GM12878 (cell line): ENCODE measurements around the gene OAF. TPM values are rescaled to one million over a fixed set of nuclear protein-coding genes. Genes with fewer than 3 reads are reported as not detected.

Experiments used
- ATAC-seq: fragments of 200-7000 bp; cut with Tn5 transposase; 3 replicates; pipeline ENCODE4 v1.9.1; 2020; ENCODE audit warnings: mild to moderate bottlenecking, moderate library complexity
- BruUV-seq: library from RNA; stranded (reverse); fragments of 400-500 nt; replicated peaks from 2 replicates; lab custom pipeline; 2021; lab: Mats Ljungman, UMichigan
- CTCF ChIA-PET: fragments of 300-600 bp; sonication (Branson Sonifier 250); formaldehyde crosslinking; extraction: SDS; loops from one replicate; lab custom pipeline; 2021; ENCODE audit warnings: inconsistent platforms; lab: Yijun Ruan, JAX
- POLR2A ChIA-PET: fragments of 350-600 bp; formaldehyde crosslinking; extraction: SDS; loops from one replicate; lab custom pipeline; 2021; ENCODE audit warnings: inconsistent platforms; lab: Charles Lee
- RAD21 ChIA-PET: fragments of 300-600 bp; sonication (Branson Sonifier 250); formaldehyde crosslinking; loops from one replicate; lab custom pipeline; 2023; ENCODE audit warnings: antibody characterized with exemption; ENCODE audit not compliant: unreplicated experiment; lab: Charles Lee
- SMC1A ChIA-PET: fragments of 300-600 bp; sonication (Branson Sonifier 250); formaldehyde crosslinking; loops from one replicate; lab custom pipeline; 2023; ENCODE audit not compliant: unreplicated experiment, uncharacterized antibody; lab: Charles Lee
- DNase-seq: peaks from one replicate; pipeline ENCODE4 v3.0.0-alpha.2; 2011; ENCODE audit warnings: low read depth, low spot score
- FAIRE-seq: peaks from 3 replicates; lab custom pipeline; 2011; peaks lifted over from hg19 to GRCh38; lab: Jason Lieb, UNC
- H2AFZ ChIP-seq: 2 replicates; pipeline ENCODE4 v1.6.0; 2011; ENCODE audit warnings: low read depth, low read length, control low read depth; ENCODE audit not compliant: control insufficient read depth
- H3K27ac ChIP-seq: 2 replicates; pipeline ENCODE4 v1.5.1; 2011; ENCODE audit warnings: control low read depth; ENCODE audit not compliant: control insufficient read depth, insufficient read depth
- H3K27me3 ChIP-seq, 2 experiments: replicated peaks in 1 of 2; 2 replicates each; pipeline versions ENCODE4 v1.6.0 to v1.6.1; 2011; ENCODE audit warnings: low read length in 1 of 2; ENCODE audit not compliant: control insufficient read depth in 2 of 2, insufficient read depth in 2 of 2
- H3K36me3 ChIP-seq, 2 experiments: 2 replicates each; pipeline ENCODE4 v1.5.1; 2011; ENCODE audit warnings: low read length in 1 of 2; ENCODE audit not compliant: control insufficient read depth in 2 of 2, insufficient read depth in 2 of 2
- H3K4me1 ChIP-seq: 2 replicates; pipeline ENCODE4 v1.6.1; 2011; ENCODE audit warnings: mild to moderate bottlenecking, low read length, moderate library complexity, mixed read lengths; ENCODE audit not compliant: control insufficient read depth, insufficient read depth
- H3K4me2 ChIP-seq: 2 replicates; pipeline ENCODE4 v1.6.0; 2011; ENCODE audit warnings: control low read depth; ENCODE audit not compliant: control insufficient read depth, insufficient read depth
- H3K4me3 ChIP-seq: fragments of 200-600 bp; sonication (generic); 2 replicates; pipeline ENCODE4 v1.5.1; 2016
- H3K79me2 ChIP-seq: 2 replicates; pipeline ENCODE4 v1.6.0; 2011; ENCODE audit warnings: low read length; ENCODE audit not compliant: control insufficient read depth, insufficient read depth
- H3K9ac ChIP-seq: 2 replicates; pipeline ENCODE4 v1.8.0; 2011; ENCODE audit warnings: low read length, control low read depth, mixed read lengths; ENCODE audit not compliant: control insufficient read depth, insufficient read depth
- H3K9me3 ChIP-seq: replicated peaks from 3 replicates; pipeline ENCODE4 v1.5.1; 2011; ENCODE audit warnings: mild to moderate bottlenecking, low read length; ENCODE audit not compliant: control insufficient read depth, insufficient read depth
- H4K20me1 ChIP-seq: 2 replicates; pipeline ENCODE4 v1.6.0; 2011; ENCODE audit not compliant: control insufficient read depth, insufficient read depth
- BCL11A ChIP-seq: IDR thresholded peaks from 2 replicates; pipeline ENCODE4 v1.6.1; 2011; ENCODE audit warnings: low read depth, low read length
- BCL3 ChIP-seq: IDR thresholded peaks from 2 replicates; pipeline ENCODE4 v1.6.1; 2011; ENCODE audit warnings: borderline replicate concordance, low read depth, mild to moderate bottlenecking, moderate library complexity, low read length; ENCODE audit not compliant: insufficient read depth, poor library complexity, severe bottlenecking
- CBFB ChIP-seq: IDR thresholded peaks from 2 replicates; pipeline ENCODE4 v1.6.1; 2016; ENCODE audit warnings: antibody characterized with exemption, low read depth
- CREB1 ChIP-seq: IDR thresholded peaks from 2 replicates; pipeline ENCODE4 v1.6.1; 2012; ENCODE audit warnings: low read depth, mild to moderate bottlenecking, inconsistent platforms
- EZH2 ChIP-seq: IDR thresholded peaks from 2 replicates; pipeline ENCODE4 v1.6.1; 2012; ENCODE audit warnings: low read depth, mild to moderate bottlenecking, control low read depth, inconsistent platforms, low read length, borderline replicate concordance; ENCODE audit not compliant: control insufficient read depth
- MLLT1 ChIP-seq: fragments of 450-650 bp; IDR thresholded peaks from 2 replicates; pipeline ENCODE4 v1.6.1; 2016; ENCODE audit warnings: mild to moderate bottlenecking
- RELA ChIP-seq: fragments of 450-650 bp; IDR thresholded peaks from 2 replicates; pipeline ENCODE4 v1.8.0; 2014; ENCODE audit warnings: borderline replicate concordance; ENCODE audit not compliant: partially characterized antibody
- SPI1 ChIP-seq: IDR thresholded peaks from 2 replicates; pipeline ENCODE4 v1.6.1; 2011; ENCODE audit warnings: low read depth, mild to moderate bottlenecking, low read length, moderate library complexity, borderline replicate concordance; ENCODE audit not compliant: insufficient read depth
- TCF12 ChIP-seq: IDR thresholded peaks from 2 replicates; pipeline ENCODE4 v1.6.1; 2011; ENCODE audit warnings: low read depth, mild to moderate bottlenecking, low read length
- WGBS: methylation state at CpG from one replicate; pipeline ENCODE4 v1.1.6; 2016; ENCODE audit warnings: low lambda C conversion rate; ENCODE audit not compliant: insufficient replicate concordance, insufficient coverage; ENCODE audit errors: missing lambda C conversion rate; 5-methylcytosine and 5-hydroxymethylcytosine counted together
- in situ Hi-C: fragments of 300-500 bp; cut with MboI; formaldehyde crosslinking; loops from 9 replicates; pipeline ENCODE4 v1.14.3; 2018; ENCODE audit warnings: mixed read lengths
- intact Hi-C: fragments of 100-400 bp; cut with micrococcal nuclease; formaldehyde crosslinking; loops from one replicate; pipeline ENCODE4 v1.14.2; 2022; ENCODE audit not compliant: unreplicated experiment
- polyA plus RNA-seq, 11 experiments: library from polyadenylated mRNA; depleted of rRNA in 4 of 11; unstranded in 6 of 11; stranded (reverse) in 5 of 11; fragments of >200 nt; fragmentation: Nextera tagmentation in 4 of 11; fragmentation: Illumina TruSeq in 1 of 11; extraction: Ambion mirVana in 4 of 11; extraction: Trizol in 1 of 11; gene quantifications; 1 replicate in 1 of 11; 2 replicates in 10 of 11; pipeline versions ENCODE4 v1.2.1 to v1.2.3, GENCODE V29; 2011 to 2016; ENCODE audit warnings: inconsistent platforms in 2 of 11, missing spikeins in 2 of 11, low read depth in 1 of 11
- total RNA-seq, 4 experiments: library from RNA; depleted of rRNA in 3 of 4; stranded (reverse); fragments of >200 nt in 3 of 4; fragmentation: Illumina TruSeq in 1 of 4; extraction: Trizol in 1 of 4; gene quantifications; 2 replicates each; pipeline versions ENCODE4 v1.2.1 to v1.2.3, GENCODE V29; 2013 to 2021

The OAF gene
- total and polyA plus RNA-seq, 10 of the 15 experiments (the other 5 are each of a cell fraction or from before 2014, with no cell fraction given): 0.10 to 4.7 (median 1.1) TPM

- no peak for FAIRE-seq
- 0% methylated on average over 2 of the region's 2 CpGs for WGBS
- no peaks in the 10 kb centered on the region for H3K79me2 ChIP-seq
- H3K36me3 ChIP-seq: no peaks in the 10 kb centered on the region
- CTCF ChIA-PET: interaction anchor here (0.8 to 2.8 kb wide), 5 partner anchors 10 to 35 kb away, joined by 3 to 18 read pairs (median 5); no protein-coding TSS in a partner anchor
- no peak for ATAC-seq
- in situ Hi-C loops (no loop called here), intact Hi-C loops (no loop called here)
- H3K27me3 ChIP-seq: no peaks in the 10 kb centered on the region; a peak in 3 of 4 replicates
- H2AFZ ChIP-seq: no peak overlapping the region
- SMC1A ChIA-PET: interaction anchor here (0.7 to 1.5 kb wide), 3 partner anchors 9 to 36 kb away, joined by 3 to 6 read pairs (median 4); no protein-coding TSS in a partner anchor
- no peak overlapping the region for H3K9ac ChIP-seq
- POLR2A ChIA-PET: interaction anchor here (0.6 kb wide), 1 partner anchor 54 kb away, joined by 3 read pairs; no protein-coding TSS in a partner anchor
- no peaks in the 10 kb centered on the region; the same call in 2 of the 3 replicates for H3K9me3 ChIP-seq
- H4K20me1 ChIP-seq: no peaks in the 10 kb centered on the region; the same call in 1 of the 2 replicates
- RAD21 ChIA-PET: interaction anchor here (0.6 to 1.0 kb wide), 2 partner anchors 36 to 38 kb away, joined by 3 to 4 read pairs; no protein-coding TSS in a partner anchor
- BruUV-seq: no TSS peak
- H3K4me2 ChIP-seq: no peak overlapping the region
- no peaks in the 10 kb centered on the region for H3K4me1 ChIP-seq
- TF ChIP-seq RELA (no peak), BCL3 (no peak), CREB1 (no peak), BCL11A (no peak), TCF12 (0 out of 2 replicates have a peak, but pooled peaks have one; percentile 11), MLLT1 (no peak), SPI1 (peak; percentile 8; the same call in 1 of the 2 replicates), EZH2 (no peak), CBFB (no peak)
- H3K4me3 ChIP-seq: no peak overlapping the region
- DNase-seq: no peak
- H3K27ac ChIP-seq: no peak overlapping the region
These were observed 56.5 kb downstream of the OAF start for GRCh38 chr11:120267319-120267718.
